ENCODE data around the gene WAPL.

Gene WAPL

GRCh38 chr10:86520871-86521677, 518 bp downstream of the WAPL start:
- Histone ChIP-seq H3K4me1 (ENCODE audit: insufficient read depth, low read length, poor library complexity, severe bottlenecking) (peaks cover 53% of the 10 kb centered on the region), H3F3A (ENCODE audit: low read depth) (no peaks in the 10 kb centered on the region), H3K27me3 (ENCODE audit: insufficient read depth, low read length, poor library complexity, severe bottlenecking) (peaks cover 4% of the 10 kb centered on the region), H3K9me3 (ENCODE audit: insufficient read depth, low read depth, low read length) (no peaks in the 10 kb centered on the region), H3K4me3 (ENCODE audit: low read length, poor library complexity, severe bottlenecking) (peak overlapping the region; percentile 75), H2AFZ (ENCODE audit: low read length) (peak overlapping the region; percentile 73), H4K20me1 (ENCODE audit: insufficient read depth, low read length, poor library complexity, severe bottlenecking) (peaks cover 54% of the 10 kb centered on the region), H3K9ac (ENCODE audit: low read depth, low read length, poor library complexity, severe bottlenecking) (peak overlapping the region; percentile 92), H3K4me2 (ENCODE audit: low read depth, low read length, poor library complexity, severe bottlenecking) (peak overlapping the region; percentile 86), H3K36me3 (ENCODE audit: insufficient read depth, low read length) (peaks cover 9% of the 10 kb centered on the region), H3K9me2 (replicated peaks; ENCODE audit: low read depth, low read length) (no peaks in the 10 kb centered on the region), H3K79me2 (ENCODE audit: insufficient read depth, low read length) (peaks cover 80% of the 10 kb centered on the region)
- no peak for TF ChIP-seq EZH2phosphoT487 (IDR thresholded peaks at IDR 0.05; ENCODE audit: borderline replicate concordance)
- TF ChIP-seq CTCF (conservative IDR thresholded peaks at IDR 0.05; ENCODE audit: low read length), result no peak

GRCh38 chr10:86518781-86519180, 2.8 kb downstream of the WAPL start:
- H3K4me3 ChIP-seq (ENCODE audit: low read length, poor library complexity, severe bottlenecking), result peak overlapping the region; percentile 75
- H3K9ac ChIP-seq (ENCODE audit: low read depth, low read length, poor library complexity, severe bottlenecking), result peak overlapping the region; percentile 92

GRCh38 chr10:86512137-86512536, 9.5 kb downstream of the WAPL start:
- Histone ChIP-seq H3K4me3 (ENCODE audit: low read length, poor library complexity, severe bottlenecking) (peak overlapping the region; percentile 75), H4K20me1 (ENCODE audit: insufficient read depth, low read length, poor library complexity, severe bottlenecking) (peaks cover 87% of the 10 kb centered on the region), H3F3A (ENCODE audit: low read depth) (no peaks in the 10 kb centered on the region), H3K9me2 (replicated peaks; ENCODE audit: low read depth, low read length) (no peaks in the 10 kb centered on the region), H3K4me2 (ENCODE audit: low read depth, low read length, poor library complexity, severe bottlenecking) (peak overlapping the region; percentile 86), H2AFZ (ENCODE audit: low read length) (no peak overlapping the region), H3K9ac (ENCODE audit: low read depth, low read length, poor library complexity, severe bottlenecking) (peak overlapping the region; percentile 37), H3K9me3 (ENCODE audit: insufficient read depth, low read depth, low read length) (no peaks in the 10 kb centered on the region), H3K27me3 (ENCODE audit: insufficient read depth, low read length, poor library complexity, severe bottlenecking) (no peaks in the 10 kb centered on the region), H3K79me2 (ENCODE audit: insufficient read depth, low read length) (peaks cover 99% of the 10 kb centered on the region), H3K4me1 (ENCODE audit: insufficient read depth, low read length, poor library complexity, severe bottlenecking) (peaks cover 60% of the 10 kb centered on the region), H3K36me3 (ENCODE audit: insufficient read depth, low read length) (peaks cover 37% of the 10 kb centered on the region)
- TF ChIP-seq CTCF (conservative IDR thresholded peaks at IDR 0.05; ENCODE audit: low read length), result no peak
- no peak for TF ChIP-seq EZH2phosphoT487 (IDR thresholded peaks at IDR 0.05; ENCODE audit: borderline replicate concordance)

More at GRCh38 chr10:86518781-86519180, 2.8 kb downstream of the WAPL start:
- H3K9me2 ChIP-seq (replicated peaks; ENCODE audit: low read depth, low read length), result no peaks in the 10 kb centered on the region
- H3K4me1 ChIP-seq (ENCODE audit: insufficient read depth, low read length, poor library complexity, severe bottlenecking), result peaks cover 57% of the 10 kb centered on the region
- no peaks in the 10 kb centered on the region for H3K9me3 ChIP-seq (ENCODE audit: insufficient read depth, low read depth, low read length)
- peaks cover 4% of the 10 kb centered on the region for H3K27me3 ChIP-seq (ENCODE audit: insufficient read depth, low read length, poor library complexity, severe bottlenecking)
- H3K36me3 ChIP-seq (ENCODE audit: insufficient read depth, low read length), result peaks cover 17% of the 10 kb centered on the region
- H3K79me2 ChIP-seq (ENCODE audit: insufficient read depth, low read length), result peaks cover 97% of the 10 kb centered on the region
- no peak overlapping the region for H2AFZ ChIP-seq (ENCODE audit: low read length)
- peak overlapping the region; percentile 86 for H3K4me2 ChIP-seq (ENCODE audit: low read depth, low read length, poor library complexity, severe bottlenecking)
- peaks cover 74% of the 10 kb centered on the region for H4K20me1 ChIP-seq (ENCODE audit: insufficient read depth, low read length, poor library complexity, severe bottlenecking)
- no peaks in the 10 kb centered on the region for H3F3A ChIP-seq (ENCODE audit: low read depth)
- no peak for TF ChIP-seq EZH2phosphoT487 (IDR thresholded peaks at IDR 0.05; ENCODE audit: borderline replicate concordance)
